Thoracic aorta (tissue), 2 donors: ENCODE results near the gene KIF4B. TPM values are rescaled to one million over a fixed set of nuclear protein-coding genes. Genes with fewer than 3 reads are reported as not detected.

Source experiments
- ATAC-seq: fragments of 150-250 bp; one replicate; pipeline ENCODE4 v1.8.0; 2017; ENCODE audit warnings: low read depth; ENCODE audit not compliant: insufficient number of reproducible peaks, low FRiP score
- DNase-seq: peaks from one replicate; pipeline ENCODE4 v3.0.0-alpha.2; 2020; ENCODE audit warnings: low spot score
- H3K27ac ChIP-seq, 2 donors: fragments of 200-600 bp; sonication (generic); 1 replicate in 1 of 2; 2 replicates in 1 of 2; pipeline ENCODE4 v1.5.1; 2016; ENCODE audit warnings: mild to moderate bottlenecking in 2 of 2, moderate library complexity in 2 of 2
- H3K27me3 ChIP-seq: fragments of 200-600 bp; sonication (generic); replicated peaks from 2 replicates; pipeline ENCODE4 v1.6.0; 2016; ENCODE audit warnings: mild to moderate bottlenecking; ENCODE audit not compliant: insufficient read depth
- H3K36me3 ChIP-seq: fragments of 200-600 bp; sonication (generic); one replicate; pipeline ENCODE4 v1.5.1; 2016
- H3K4me1 ChIP-seq, 2 donors: fragments of 200-600 bp; sonication (generic); 1 replicate in 1 of 2; 2 replicates in 1 of 2; pipeline versions ENCODE4 v1.5.1 to v1.6.0; 2016; ENCODE audit warnings: low read depth in 2 of 2, mild to moderate bottlenecking in 1 of 2; ENCODE audit not compliant: control insufficient read depth in 1 of 2
- H3K4me3 ChIP-seq: fragments of 200-600 bp; sonication (generic); 2 replicates; pipeline ENCODE4 v1.5.1; 2016; ENCODE audit warnings: mild to moderate bottlenecking
- H3K9me3 ChIP-seq: fragments of 200-600 bp; sonication (generic); 2 replicates; pipeline ENCODE4 v1.5.1; 2016
- total RNA-seq, 2 donors: library from RNA; depleted of rRNA; stranded (reverse); fragments of >200 nt; gene quantifications; one replicate each; pipeline versions ENCODE4 v1.1.0 to v1.2.3, GENCODE V29; 2016
- TF ChIP-seq, protein P1 (sequence below): fragments of 200-600 bp; sonication (generic); IDR thresholded peaks from one replicate; pipeline ENCODE4 v1.5.1; 2019; ENCODE audit warnings: antibody characterized with exemption

KIF4B gene
- total RNA-seq, 2 donors from 2014 or later = not detected

DNA sequence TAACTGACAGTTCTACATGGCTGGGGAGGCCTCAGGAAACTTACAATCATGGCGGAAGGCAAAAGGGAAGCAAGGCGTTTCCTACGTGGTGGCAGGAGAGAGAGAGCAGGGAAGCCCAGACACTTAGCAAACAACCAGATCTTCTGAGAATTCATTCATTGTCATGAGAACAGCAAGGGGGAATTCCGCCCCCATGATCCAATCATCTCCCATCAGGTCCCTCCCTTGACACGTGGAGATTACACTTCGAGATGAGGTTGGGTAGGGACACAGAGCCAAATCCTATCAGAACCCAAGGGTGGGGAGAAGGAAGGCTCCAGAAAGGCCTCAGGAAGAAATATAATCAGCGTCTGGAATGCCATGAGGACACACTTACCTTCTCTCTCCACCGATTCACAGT is 34.3 kb downstream of the KIF4B start:
- H3K4me1 ChIP-seq = no peaks in the 10 kb centered on the region
- TF ChIP-seq, protein P1, sequence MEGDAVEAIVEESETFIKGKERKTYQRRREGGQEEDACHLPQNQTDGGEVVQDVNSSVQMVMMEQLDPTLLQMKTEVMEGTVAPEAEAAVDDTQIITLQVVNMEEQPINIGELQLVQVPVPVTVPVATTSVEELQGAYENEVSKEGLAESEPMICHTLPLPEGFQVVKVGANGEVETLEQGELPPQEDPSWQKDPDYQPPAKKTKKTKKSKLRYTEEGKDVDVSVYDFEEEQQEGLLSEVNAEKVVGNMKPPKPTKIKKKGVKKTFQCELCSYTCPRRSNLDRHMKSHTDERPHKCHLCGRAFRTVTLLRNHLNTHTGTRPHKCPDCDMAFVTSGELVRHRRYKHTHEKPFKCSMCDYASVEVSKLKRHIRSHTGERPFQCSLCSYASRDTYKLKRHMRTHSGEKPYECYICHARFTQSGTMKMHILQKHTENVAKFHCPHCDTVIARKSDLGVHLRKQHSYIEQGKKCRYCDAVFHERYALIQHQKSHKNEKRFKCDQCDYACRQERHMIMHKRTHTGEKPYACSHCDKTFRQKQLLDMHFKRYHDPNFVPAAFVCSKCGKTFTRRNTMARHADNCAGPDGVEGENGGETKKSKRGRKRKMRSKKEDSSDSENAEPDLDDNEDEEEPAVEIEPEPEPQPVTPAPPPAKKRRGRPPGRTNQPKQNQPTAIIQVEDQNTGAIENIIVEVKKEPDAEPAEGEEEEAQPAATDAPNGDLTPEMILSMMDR = no peak
- no peaks in the 10 kb centered on the region for H3K36me3 ChIP-seq
- H3K4me3 ChIP-seq = no peak overlapping the region
- H3K27me3 ChIP-seq = no peaks in the 10 kb centered on the region
- DNase-seq (no peak), ATAC-seq (no peak)
- H3K27ac ChIP-seq = no peak overlapping the region
- H3K9me3 ChIP-seq = no peaks in the 10 kb centered on the region

DNA sequence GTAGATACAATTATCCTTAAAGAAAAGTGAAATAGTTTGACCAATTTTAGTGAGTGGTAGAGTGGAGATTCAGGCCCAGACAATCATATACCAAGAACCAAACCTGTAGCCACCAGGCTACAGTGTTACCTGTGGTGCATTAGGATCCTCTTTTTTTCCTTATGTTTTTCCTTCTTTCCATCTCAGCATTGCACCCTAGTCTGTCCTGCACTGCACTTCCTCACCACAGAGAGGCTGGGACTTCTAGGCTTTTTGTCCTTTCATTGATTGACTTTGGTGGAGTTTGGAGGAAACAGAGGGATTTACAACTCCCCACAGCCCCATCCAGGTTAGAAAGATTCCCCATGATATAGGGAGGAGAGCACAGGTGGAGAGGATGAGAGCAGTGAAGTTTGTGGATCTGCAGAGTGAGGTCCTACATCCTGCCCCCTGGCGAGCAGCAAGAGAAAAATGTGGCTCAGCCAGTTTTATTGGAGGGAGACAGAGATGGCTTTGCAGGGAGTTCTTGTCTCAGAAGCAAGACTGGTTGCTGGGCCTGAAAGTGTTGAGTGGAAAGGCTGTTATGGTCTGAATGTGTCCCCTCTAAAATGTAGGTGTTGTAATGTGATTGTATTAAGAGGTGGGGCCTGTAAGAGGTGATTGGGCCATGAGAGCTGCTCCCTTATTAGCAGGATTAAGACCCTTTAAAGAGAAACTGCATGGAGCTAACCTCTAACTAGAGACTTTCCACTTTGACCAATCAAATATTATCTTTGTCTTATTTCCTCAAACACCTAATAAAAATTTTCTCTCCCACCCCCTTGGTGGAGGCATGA is 36.2 kb downstream of the KIF4B start:
- Histone ChIP-seq H3K9me3 (no peaks in the 10 kb centered on the region), H3K27ac (no peak overlapping the region), H3K4me1 (no peaks in the 10 kb centered on the region), H3K27me3 (no peaks in the 10 kb centered on the region), H3K4me3 (no peak overlapping the region), H3K36me3 (no peaks in the 10 kb centered on the region)
- DNase-seq (no peak), ATAC-seq (no peak)
- TF ChIP-seq, protein P1 = no peak

DNA sequence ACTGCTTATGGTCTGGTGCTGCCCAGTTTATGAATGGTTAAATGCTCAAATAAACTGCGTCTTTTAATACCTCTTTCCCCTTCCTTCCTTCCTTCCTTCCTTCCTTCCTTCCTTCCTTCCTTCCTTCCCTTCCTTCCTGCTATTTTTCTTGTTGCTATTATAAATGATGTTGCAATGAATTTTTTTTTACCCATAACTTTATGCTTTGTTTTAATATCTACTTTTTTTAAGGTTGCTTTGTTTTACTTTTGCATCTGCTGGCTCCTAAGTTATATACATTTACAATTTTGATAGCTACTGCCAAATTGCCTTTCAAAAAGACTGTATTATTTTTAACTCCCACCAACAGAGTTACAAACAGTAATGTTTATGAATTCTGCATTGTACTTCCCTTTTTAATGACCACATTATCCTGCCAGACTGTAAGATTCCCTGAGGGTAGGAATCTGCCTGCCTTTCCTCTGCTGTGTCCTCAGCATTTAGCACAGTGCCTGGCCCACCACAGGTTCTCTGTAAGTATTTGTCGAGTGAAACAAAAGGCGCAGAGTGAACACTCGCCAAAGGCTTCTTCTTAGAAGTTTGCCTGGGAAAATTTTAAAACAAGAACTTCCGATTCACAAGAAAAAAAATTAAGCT is 36.9 kb downstream of the KIF4B start:
- ATAC-seq (no peak), DNase-seq (no peak)
- Histone ChIP-seq H3K9me3 (no peaks in the 10 kb centered on the region), H3K4me3 (no peak overlapping the region), H3K4me1 (no peaks in the 10 kb centered on the region), H3K27ac (no peak overlapping the region), H3K27me3 (no peaks in the 10 kb centered on the region), H3K36me3 (no peaks in the 10 kb centered on the region)
- TF ChIP-seq, protein P1 = no peak

DNA sequence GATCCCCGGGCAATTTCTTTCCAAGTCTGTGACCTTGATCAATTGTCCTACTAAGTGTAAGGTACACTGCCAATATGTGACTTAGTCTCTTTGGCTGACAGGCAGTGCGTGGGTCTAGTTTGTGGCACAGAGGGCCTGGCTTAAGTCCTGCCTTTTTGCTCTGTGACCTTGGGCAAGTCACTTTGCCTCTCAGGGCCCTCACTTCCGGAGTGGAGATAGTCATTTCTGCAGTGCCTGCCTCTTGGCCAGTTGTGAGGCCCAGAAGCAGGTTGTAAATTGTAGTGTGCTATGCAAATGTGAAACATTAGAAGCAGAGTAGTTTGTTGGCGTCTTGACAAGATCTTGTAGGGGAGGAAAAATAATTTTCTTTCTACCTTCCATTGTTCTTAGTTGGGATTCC is 39.0 kb downstream of the KIF4B start:
- TF ChIP-seq, protein P1 = no peak
- no peak for ATAC-seq
- H3K9me3 ChIP-seq = no peaks in the 10 kb centered on the region

DNA sequence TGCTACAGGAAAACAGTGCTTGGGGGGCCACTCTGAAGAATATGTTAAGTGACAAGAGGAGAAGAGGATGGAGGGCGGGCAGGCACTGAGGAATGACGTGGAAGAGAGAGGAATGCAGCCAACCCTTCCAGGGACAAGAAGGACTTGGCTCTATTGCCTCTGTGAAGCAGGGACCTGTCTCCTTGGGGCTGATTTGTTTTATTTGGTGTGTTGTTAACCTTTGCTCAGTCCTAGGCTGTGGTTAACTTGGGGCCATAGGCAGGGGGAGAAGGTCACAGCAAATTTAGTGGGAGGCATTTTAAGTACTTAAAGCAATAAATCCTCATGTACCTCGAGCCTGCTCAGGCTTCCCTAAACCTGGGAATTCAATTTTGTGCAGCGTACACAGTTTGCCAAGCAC is 39.9 kb downstream of the KIF4B start:
- H3K27ac ChIP-seq = no peak overlapping the region
- ATAC-seq (no peak), DNase-seq (no peak)
- H3K9me3 ChIP-seq = no peaks in the 10 kb centered on the region
- H3K27me3 ChIP-seq = no peaks in the 10 kb centered on the region
- H3K4me3 ChIP-seq = no peak overlapping the region
- no peaks in the 10 kb centered on the region for H3K4me1 ChIP-seq
- TF ChIP-seq, protein P1 = no peak
- H3K36me3 ChIP-seq = no peaks in the 10 kb centered on the region

More for the DNA sequence above, 39.0 kb downstream of the KIF4B start:
- no peaks in the 10 kb centered on the region for H3K36me3 ChIP-seq
- no peaks in the 10 kb centered on the region for H3K4me1 ChIP-seq
- no peak for DNase-seq
- H3K4me3 ChIP-seq = no peak overlapping the region
- no peaks in the 10 kb centered on the region for H3K27me3 ChIP-seq
- H3K27ac ChIP-seq = no peak overlapping the region
